ENCODE data around the gene IGSF3. TPM values are rescaled to one million over a fixed set of nuclear protein-coding genes. Genes with fewer than 3 reads are reported as not detected.
A peak's percentile ranks its signal among the peaks of the same experiment; 100 is the strongest.
"Not testable (repeated sequence)": the region's sequence is repeated elsewhere in the genome, so short reads cannot be mapped to it uniquely, and the experiment has no call there.

IGSF3 gene
- total RNA-seq, 1 donor from 2014 or later: 34.8 TPM

DNA sequence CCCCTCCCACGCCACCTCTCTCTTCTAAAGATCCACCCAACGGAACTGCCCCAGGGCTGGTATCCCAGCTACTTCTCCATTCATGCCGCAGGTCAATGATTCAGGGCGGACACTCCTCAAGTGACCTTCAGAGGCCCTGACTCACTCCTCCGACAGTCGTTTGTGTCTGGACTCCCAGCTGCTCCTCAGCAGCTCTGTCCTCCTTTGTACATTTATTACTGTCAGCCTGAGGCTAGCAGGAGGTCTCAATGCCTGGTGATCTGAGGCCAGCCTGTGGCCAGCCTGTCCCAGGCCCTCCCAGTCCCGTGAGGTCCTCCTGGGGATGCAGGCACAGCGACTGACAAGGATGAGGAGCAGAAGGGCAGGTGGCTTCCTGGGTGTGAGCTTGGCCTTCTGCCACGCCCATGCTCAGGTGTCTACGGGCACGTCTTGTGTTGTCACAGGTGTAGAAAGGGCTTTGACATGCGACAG, 24.2 kb downstream of the IGSF3 start:
- not testable (repeated sequence) for H3K36me3 ChIP-seq (ENCODE audit: control insufficient read depth, insufficient read depth, low read length); DNase-seq (ENCODE audit: low read depth); H3K4me3 ChIP-seq (ENCODE audit: low read depth, low read length); H3K27me3 ChIP-seq (ENCODE audit: control insufficient read depth, insufficient read depth, low read length)

DNA sequence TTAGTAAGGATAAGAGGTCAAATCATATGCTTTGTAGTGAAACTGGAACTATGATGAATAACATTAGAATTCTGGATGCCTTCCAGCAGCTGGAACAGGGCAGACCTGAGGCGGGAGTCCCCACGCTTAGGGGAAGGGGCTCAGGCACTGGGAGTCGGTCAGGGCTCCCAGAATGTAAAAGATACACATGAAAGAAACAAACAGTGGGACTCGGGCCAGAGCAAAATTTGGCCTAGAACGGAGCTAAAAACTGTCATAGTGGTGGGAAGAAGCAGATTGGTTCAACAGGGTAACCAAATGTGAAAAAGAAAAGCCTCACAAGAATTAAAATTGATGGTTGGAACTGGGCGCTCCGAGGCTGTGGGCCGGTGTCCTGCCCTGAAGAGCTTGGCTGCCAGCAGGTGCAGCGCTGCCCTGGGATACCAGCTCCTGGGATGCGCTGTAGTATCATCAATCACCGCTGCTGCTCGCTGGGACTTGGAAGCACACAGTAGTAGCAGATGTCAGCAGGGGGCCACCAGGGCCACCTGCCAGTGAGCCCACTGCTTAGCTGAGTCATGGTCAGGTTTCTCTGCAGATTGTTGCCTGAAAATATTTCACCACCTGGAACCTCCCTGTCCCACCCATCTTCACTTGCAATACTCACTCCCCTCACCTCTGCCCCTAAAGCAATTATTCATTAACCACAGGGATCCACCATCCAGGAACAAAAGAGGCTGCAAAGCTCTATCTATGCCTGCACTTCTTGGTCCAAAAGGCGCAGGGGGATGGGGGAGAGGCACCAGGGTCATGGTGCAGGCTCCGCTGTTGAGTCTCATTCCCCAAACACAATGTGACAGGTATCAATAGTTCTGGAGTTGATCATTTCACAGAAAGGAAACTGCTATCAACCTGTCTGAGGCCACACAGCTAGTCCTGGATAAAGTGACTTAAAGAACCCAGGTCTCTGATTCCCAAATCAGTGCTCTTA, 24.9 kb downstream of the IGSF3 start:
- H3K36me3 ChIP-seq (ENCODE audit: control insufficient read depth, insufficient read depth, low read length); DNase-seq (ENCODE audit: low read depth); H3K27me3 ChIP-seq (ENCODE audit: control insufficient read depth, insufficient read depth, low read length); H3K4me3 ChIP-seq (ENCODE audit: low read depth, low read length): not testable (repeated sequence)

DNA sequence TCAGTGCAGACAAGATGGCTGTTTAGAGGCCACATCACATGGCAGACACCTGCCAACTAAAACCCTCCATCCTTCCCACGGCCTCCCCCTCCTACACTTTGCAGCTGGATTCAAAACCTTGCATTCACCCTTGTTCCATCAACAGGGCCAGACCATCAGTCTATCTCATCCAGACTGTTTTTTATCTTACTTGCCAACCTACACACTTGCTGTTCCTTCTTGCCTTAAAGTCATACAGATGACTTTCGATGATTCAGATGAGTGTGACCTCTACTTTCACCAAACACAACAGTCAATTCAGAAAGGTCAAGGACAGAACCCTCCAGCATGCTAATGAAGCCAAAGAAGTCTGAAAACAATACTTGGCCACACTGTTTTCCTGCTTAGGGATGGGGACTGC, 29.9 kb downstream of the IGSF3 start:
- not testable (repeated sequence) for H3K4me3 ChIP-seq (ENCODE audit: low read depth, low read length); H3K36me3 ChIP-seq (ENCODE audit: control insufficient read depth, insufficient read depth, low read length); H3K27me3 ChIP-seq (ENCODE audit: control insufficient read depth, insufficient read depth, low read length); DNase-seq (ENCODE audit: low read depth)

DNA sequence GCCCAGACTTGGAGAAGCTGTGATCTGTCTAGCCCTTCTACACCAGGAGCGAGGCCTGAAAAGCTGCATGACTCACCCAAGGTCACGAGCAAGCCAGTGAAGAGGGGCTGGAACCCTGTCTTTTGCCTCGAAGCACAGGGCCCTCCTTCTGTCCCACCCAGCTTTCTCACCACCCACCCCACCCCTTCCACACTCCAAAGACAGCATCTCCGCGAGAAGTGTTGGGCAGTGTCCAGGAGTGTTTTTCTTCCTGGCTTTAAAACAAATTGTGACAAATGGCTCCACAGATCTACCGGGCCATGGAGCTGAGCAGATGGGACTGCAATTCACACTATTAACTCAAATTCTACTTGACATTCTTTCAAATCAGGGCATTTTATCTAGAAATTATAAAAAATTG, 30.9 kb downstream of the IGSF3 start:
- not testable (repeated sequence) for H3K36me3 ChIP-seq (ENCODE audit: control insufficient read depth, insufficient read depth, low read length); H3K27me3 ChIP-seq (ENCODE audit: control insufficient read depth, insufficient read depth, low read length); H3K4me3 ChIP-seq (ENCODE audit: low read depth, low read length); DNase-seq (ENCODE audit: low read depth)

DNA sequence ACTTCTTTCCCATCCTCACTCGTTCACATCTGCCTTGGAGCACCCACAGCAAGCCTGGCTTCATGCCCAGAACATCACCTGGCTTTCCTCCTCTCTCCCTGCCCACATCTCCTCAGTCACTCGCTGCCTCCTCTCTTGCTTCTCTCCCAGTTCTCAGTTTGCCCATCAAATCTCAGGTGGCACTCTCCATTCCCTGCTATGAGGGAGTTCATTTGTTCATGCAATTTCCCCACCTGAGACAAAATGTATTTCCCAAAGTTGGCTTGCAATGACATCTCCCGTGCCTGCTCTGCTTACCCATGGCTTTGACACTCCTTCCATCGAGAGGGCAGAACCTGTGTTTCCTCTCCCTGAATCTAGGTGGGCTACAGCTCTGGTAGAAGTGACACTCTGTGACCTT, 33.1 kb downstream of the IGSF3 start:
- not testable (repeated sequence) for H3K36me3 ChIP-seq (ENCODE audit: control insufficient read depth, insufficient read depth, low read length); H3K27me3 ChIP-seq (ENCODE audit: control insufficient read depth, insufficient read depth, low read length); H3K4me3 ChIP-seq (ENCODE audit: low read depth, low read length); DNase-seq (ENCODE audit: low read depth)

DNA sequence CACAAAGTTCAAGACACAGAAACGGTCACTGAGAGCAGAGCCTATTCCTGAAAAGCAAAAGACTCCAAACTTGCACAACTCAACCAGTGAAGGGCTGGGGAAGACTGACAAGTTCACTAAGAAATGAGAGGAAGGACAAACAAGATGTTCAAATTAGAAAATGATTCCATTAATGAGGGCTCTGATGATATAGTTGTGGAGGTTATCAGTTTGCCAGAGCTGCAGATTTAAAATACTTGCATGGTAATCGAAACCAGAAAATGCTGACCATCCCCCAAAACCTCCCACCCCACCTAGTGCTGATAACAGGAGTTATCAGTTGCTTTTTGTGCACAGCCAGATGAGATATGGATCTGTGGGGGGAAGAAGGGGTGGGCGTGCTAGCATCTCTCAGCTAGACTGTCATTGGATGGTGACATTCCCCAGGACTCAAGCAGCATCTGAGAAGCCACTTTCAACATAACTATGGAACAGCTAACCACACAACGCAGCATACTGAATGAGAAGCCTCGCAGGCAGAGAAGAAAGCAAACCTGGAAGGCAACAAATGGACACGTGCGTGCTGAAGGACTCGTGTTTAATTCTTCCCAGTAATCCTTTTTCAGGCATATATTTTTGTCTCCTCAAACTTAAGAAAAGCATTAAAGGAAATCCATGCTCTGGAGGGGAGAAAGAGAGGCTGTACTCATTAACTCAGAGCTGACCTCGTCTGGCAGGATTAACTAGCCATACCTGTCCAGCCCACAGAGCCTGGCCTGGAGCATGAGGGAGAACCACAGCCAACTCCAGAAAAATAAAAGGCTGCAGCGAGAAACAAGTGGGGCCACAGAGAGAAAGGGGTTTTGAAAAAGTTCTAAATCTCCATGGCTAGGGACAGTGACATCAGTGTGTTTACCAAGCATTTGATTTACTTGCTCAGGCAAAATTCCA, 35.3 kb downstream of the IGSF3 start:
- H3K36me3 ChIP-seq (ENCODE audit: control insufficient read depth, insufficient read depth, low read length); DNase-seq (ENCODE audit: low read depth): not testable (repeated sequence)

DNA sequence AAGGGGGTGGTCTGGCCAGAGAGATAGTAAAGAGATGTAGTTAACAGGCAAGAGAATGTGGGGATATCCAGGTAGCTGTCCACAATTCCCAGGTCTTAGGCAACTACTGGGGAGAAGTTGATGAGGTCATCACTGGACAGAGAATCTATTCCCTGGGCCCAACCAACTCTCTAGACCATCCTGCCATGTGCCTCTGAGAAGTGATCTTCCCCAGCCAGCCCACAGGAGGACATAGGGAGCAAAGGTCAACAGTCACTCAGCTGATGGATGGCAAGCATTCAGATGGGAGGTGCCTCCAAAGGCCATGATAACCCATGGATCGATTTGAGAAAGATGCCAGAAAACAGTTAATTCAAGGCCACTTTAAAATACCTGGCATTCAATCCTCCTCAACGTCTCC, 36.0 kb downstream of the IGSF3 start:
- not testable (repeated sequence) for H3K36me3 ChIP-seq (ENCODE audit: control insufficient read depth, insufficient read depth, low read length); DNase-seq (ENCODE audit: low read depth); H3K27me3 ChIP-seq (ENCODE audit: control insufficient read depth, insufficient read depth, low read length); H3K4me3 ChIP-seq (ENCODE audit: low read depth, low read length)

More for the DNA sequence above, 35.3 kb downstream of the IGSF3 start:
- not testable (repeated sequence) for H3K27me3 ChIP-seq (ENCODE audit: control insufficient read depth, insufficient read depth, low read length); H3K4me3 ChIP-seq (ENCODE audit: low read depth, low read length)

DNA sequence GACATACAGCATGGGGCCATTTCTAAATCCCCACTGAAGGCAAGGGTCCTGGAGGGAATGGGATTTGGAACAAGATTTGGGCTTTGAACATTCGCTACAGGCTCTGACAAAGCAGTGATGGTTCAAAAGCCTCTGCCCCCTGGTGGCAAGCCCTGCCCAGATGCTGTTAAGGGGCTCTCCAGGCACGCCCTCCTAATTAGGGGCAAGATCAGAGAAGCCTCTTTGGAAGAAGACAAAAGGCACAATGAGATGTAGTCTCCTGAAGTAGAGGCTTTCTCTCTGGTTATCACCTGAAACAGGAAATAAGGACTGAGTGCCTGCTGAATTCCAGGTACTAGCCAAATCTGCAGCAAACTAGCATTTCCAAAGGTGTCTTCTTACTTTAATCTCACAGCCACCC, 37.5 kb downstream of the IGSF3 start:
- not testable (repeated sequence) for H3K27me3 ChIP-seq (ENCODE audit: control insufficient read depth, insufficient read depth, low read length); H3K36me3 ChIP-seq (ENCODE audit: control insufficient read depth, insufficient read depth, low read length); DNase-seq (ENCODE audit: low read depth); H3K4me3 ChIP-seq (ENCODE audit: low read depth, low read length)
- TF ChIP-seq, protein P1, sequence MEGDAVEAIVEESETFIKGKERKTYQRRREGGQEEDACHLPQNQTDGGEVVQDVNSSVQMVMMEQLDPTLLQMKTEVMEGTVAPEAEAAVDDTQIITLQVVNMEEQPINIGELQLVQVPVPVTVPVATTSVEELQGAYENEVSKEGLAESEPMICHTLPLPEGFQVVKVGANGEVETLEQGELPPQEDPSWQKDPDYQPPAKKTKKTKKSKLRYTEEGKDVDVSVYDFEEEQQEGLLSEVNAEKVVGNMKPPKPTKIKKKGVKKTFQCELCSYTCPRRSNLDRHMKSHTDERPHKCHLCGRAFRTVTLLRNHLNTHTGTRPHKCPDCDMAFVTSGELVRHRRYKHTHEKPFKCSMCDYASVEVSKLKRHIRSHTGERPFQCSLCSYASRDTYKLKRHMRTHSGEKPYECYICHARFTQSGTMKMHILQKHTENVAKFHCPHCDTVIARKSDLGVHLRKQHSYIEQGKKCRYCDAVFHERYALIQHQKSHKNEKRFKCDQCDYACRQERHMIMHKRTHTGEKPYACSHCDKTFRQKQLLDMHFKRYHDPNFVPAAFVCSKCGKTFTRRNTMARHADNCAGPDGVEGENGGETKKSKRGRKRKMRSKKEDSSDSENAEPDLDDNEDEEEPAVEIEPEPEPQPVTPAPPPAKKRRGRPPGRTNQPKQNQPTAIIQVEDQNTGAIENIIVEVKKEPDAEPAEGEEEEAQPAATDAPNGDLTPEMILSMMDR (IDR thresholded peaks at IDR 0.05; ENCODE audit: insufficient read depth, low read length, poor library complexity, severe bottlenecking): peak; percentile 5

DNA sequence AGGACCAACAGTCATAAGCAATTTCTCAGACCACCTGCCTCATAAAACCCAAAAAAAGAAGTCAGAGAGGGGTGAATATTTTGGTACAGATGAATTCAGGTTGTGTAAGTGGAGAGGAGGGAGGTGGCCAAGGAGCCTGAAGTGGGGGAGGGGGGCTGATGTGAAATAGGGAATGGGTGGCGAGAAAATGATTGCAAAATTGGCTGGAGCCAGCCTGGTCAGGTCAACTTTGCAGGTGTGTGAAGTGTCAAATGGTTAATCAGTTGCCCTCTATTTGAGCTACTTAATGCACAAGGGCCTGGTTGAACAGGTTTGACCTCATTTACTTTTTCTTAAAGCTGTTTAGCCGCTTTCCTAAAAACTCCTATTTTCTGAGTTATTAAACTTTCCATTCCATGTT, 38.1 kb downstream of the IGSF3 start:
- H3K27me3 ChIP-seq (ENCODE audit: control insufficient read depth, insufficient read depth, low read length); DNase-seq (ENCODE audit: low read depth); H3K4me3 ChIP-seq (ENCODE audit: low read depth, low read length); H3K36me3 ChIP-seq (ENCODE audit: control insufficient read depth, insufficient read depth, low read length): not testable (repeated sequence)

Measured in kidney epithelial cell (primary cell).